H1 (cell line): ENCODE measurements around the gene FCHO1. TPM values are rescaled to one million over a fixed set of nuclear protein-coding genes. Genes with fewer than 3 reads are reported as not detected.

Experiments
- ASH2L ChIP-seq: fragments of 200-600, 300-600 bp; sonication (generic); IDR thresholded peaks from one replicate; pipeline ENCODE4 v1.7.1; 2017; ENCODE audit warnings: low read length
- CBX8 ChIP-seq: fragments of 300-800, 300-1000 bp; sonication (generic); IDR thresholded peaks from 2 replicates; pipeline ENCODE4 v1.7.1; 2016; ENCODE audit warnings: low read depth, low read length, borderline replicate concordance
- CHD1 ChIP-seq: IDR thresholded peaks from 2 replicates; pipeline ENCODE4 v1.6.1; 2012; ENCODE audit warnings: low read depth, low read length, improper control_type of control experiment
- E2F6 ChIP-seq: IDR thresholded peaks from 2 replicates; pipeline ENCODE4 v1.6.1; 2012; ENCODE audit warnings: inconsistent platforms
- EZH2 ChIP-seq: fragments of 200-600 bp; sonication (generic); IDR thresholded peaks from 2 replicates; pipeline ENCODE4 v1.7.1; 2012; ENCODE audit warnings: low read depth, mild to moderate bottlenecking, moderate library complexity, low read length, inconsistent platforms; ENCODE audit not compliant: severe bottlenecking
- FOSL1 ChIP-seq: IDR thresholded peaks from 2 replicates; pipeline ENCODE4 v1.6.1; 2011; ENCODE audit warnings: mild to moderate bottlenecking, low read depth, low read length, moderate library complexity; ENCODE audit not compliant: insufficient read depth
- GABPA ChIP-seq: IDR thresholded peaks from 2 replicates; pipeline ENCODE4 v1.6.1; 2011; ENCODE audit warnings: mild to moderate bottlenecking, low read length, moderate library complexity, borderline replicate concordance; ENCODE audit not compliant: insufficient read depth
- KDM1A ChIP-seq: fragments of 200-600, 300-600 bp; sonication (generic); IDR thresholded peaks from 2 replicates; pipeline ENCODE4 v1.7.1; 2016; ENCODE audit warnings: mild to moderate bottlenecking, low read length, borderline replicate concordance
- MAFK ChIP-seq: IDR thresholded peaks from 2 replicates; pipeline ENCODE4 v1.6.1; 2012; ENCODE audit warnings: low read depth, mild to moderate bottlenecking, improper control_type of control experiment, low read length
- PHF8 ChIP-seq: fragments of 200-600 bp; sonication (generic); conservative IDR thresholded peaks from 2 replicates; pipeline ENCODE4 v1.7.1; 2012; ENCODE audit warnings: low read depth, mild to moderate bottlenecking, inconsistent platforms, low read length, moderate library complexity
- RAD21 ChIP-seq, 2 experiments: IDR thresholded peaks in 1 of 2; conservative IDR thresholded peaks in 1 of 2; 2 replicates each; pipeline ENCODE4 v1.6.1; 2011; ENCODE audit warnings: low read depth in 2 of 2, low read length in 2 of 2, improper control_type of control experiment in 1 of 2, inconsistent platforms in 1 of 2, mild to moderate bottlenecking in 1 of 2, moderate library complexity in 1 of 2
- RFX5 ChIP-seq: IDR thresholded peaks from 2 replicates; pipeline ENCODE4 v1.6.1; 2011; ENCODE audit warnings: low read depth, low read length, improper control_type of control experiment, borderline replicate concordance
- SP2 ChIP-seq: IDR thresholded peaks from 2 replicates; pipeline ENCODE4 v1.6.1; 2012; ENCODE audit warnings: mild to moderate bottlenecking, low read length, inconsistent platforms
- SRF ChIP-seq: IDR thresholded peaks from 2 replicates; pipeline ENCODE4 v1.6.1; 2011; ENCODE audit warnings: mild to moderate bottlenecking, low read depth, low read length, moderate library complexity
- TCF12 ChIP-seq: IDR thresholded peaks from 2 replicates; pipeline ENCODE4 v1.6.1; 2011; ENCODE audit warnings: low read depth, mild to moderate bottlenecking, low read length
- TEAD4 ChIP-seq: IDR thresholded peaks from 2 replicates; pipeline ENCODE4 v1.6.1; 2012; ENCODE audit warnings: low read depth, low read length, inconsistent platforms, mixed read lengths
- USF2 ChIP-seq: IDR thresholded peaks from 2 replicates; pipeline ENCODE4 v1.6.1; 2011; ENCODE audit warnings: low read length, improper control_type of control experiment
- YY1 ChIP-seq: IDR thresholded peaks from 2 replicates; pipeline ENCODE4 v1.6.1; 2011; ENCODE audit warnings: low read depth, mild to moderate bottlenecking, low read length
- polyA plus RNA-seq, 7 experiments: library from polyadenylated mRNA; depleted of rRNA in 3 of 7; stranded (reverse) in 5 of 7; unstranded in 2 of 7; fragments of >200 nt in 5 of 7; fragments of 200-250 nt in 2 of 7; gene quantifications; 1 replicate in 5 of 7; 2 replicates in 1 of 7; 4 replicates in 1 of 7; pipeline versions ENCODE4 v1.2.1 to v1.2.3, GENCODE V29; 2011 to 2013; ENCODE audit warnings: missing spikeins in 2 of 7, mixed read lengths in 2 of 7
- total RNA-seq: library from RNA; stranded (reverse); fragmentation: NEBNext Ultra II Directional; extraction: Animal tissue kit (Norgen Biotek cat#: 25700); gene quantifications from 2 replicates; pipeline ENCODE4 v1.2.1, GENCODE V29; 2021
- TF ChIP-seq, protein P1 (sequence below), 3 experiments: IDR thresholded peaks; 1 replicate in 2 of 3; 2 replicates in 1 of 3; pipeline versions ENCODE4 v1.5.1 to v1.6.1; 2011; ENCODE audit warnings: low read length in 3 of 3, mild to moderate bottlenecking in 3 of 3, inconsistent platforms in 2 of 3, low read depth in 1 of 3, moderate library complexity in 1 of 3; ENCODE audit not compliant: insufficient read depth in 1 of 3; ENCODE audit errors: control extremely low read depth in 1 of 3

FCHO1 gene
- total and polyA plus RNA-seq, 2 of the 8 experiments (the other 6 are each of a cell fraction or from before 2014, with no cell fraction given), result 13.0 to 25.9 TPM

DNA sequence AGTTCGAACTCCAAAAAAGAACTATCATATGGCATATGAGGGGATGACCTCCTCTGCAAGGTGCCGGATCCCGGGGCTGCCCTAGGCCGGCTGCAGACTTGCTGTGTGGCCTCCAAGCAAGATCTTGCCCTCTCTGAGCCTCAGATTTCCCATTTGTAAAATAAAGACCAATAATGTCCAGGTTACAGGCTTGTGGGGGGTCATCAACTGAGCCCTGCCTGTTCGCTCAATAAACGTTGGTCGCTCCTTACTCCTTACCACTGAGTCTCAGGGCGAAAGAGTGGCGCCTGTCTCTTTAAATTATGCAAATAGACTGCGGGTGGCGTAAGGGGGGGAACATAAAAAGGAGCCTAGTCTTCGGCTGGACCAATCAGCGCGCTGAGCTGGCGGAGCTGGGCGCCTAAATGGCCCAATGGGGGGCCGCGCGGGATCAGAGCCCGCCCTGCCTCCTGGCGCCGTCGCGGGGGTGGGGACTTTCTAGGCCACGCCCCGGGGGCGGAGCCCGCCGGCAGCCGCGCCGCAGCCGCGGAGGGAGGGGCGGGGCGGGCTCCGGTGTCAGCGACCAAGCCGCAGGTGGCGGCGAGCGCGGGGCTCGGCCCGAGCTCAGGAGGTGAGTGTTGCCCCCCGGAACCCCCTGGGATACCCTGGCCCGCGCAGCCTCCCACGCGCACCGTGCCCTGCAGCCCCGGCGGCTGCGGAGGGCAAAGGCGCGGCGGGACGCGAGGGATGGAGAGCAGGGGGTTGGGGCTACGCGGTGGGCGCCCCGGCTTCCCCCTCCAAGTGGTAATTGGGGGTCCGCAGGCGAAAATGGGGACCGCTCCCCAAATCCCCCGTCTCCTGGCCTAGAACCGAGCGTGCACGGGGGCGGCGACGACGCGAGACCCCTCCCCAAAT lies 3.8 kb upstream of the FCHO1 start (continued):
- TF ChIP-seq CHD1 (no peak), YY1 (no peak), SRF (no peak), ASH2L (no peak), RAD21 (IDR thresholded peaks at IDR 0.05 in 1 of 2, conservative IDR thresholded peaks at IDR 0.05 in 1 of 2; ENCODE audit: low read depth in 2 of 2, low read length in 2 of 2) (no peak), PHF8 (peak; percentile 30; the same call in 1 of the 2 replicates), KDM1A (peak; percentile 100), MAFK (no peak), E2F6 (no peak), TCF12 (no peak), USF2 (no peak), CBX8 (no peak), FOSL1 (no peak), RFX5 (no peak), EZH2 (no peak), GABPA (no peak), TEAD4 (no peak), SP2 (peak; percentile 39; the same call in 1 of the 2 replicates)
- TF ChIP-seq, protein P1, sequence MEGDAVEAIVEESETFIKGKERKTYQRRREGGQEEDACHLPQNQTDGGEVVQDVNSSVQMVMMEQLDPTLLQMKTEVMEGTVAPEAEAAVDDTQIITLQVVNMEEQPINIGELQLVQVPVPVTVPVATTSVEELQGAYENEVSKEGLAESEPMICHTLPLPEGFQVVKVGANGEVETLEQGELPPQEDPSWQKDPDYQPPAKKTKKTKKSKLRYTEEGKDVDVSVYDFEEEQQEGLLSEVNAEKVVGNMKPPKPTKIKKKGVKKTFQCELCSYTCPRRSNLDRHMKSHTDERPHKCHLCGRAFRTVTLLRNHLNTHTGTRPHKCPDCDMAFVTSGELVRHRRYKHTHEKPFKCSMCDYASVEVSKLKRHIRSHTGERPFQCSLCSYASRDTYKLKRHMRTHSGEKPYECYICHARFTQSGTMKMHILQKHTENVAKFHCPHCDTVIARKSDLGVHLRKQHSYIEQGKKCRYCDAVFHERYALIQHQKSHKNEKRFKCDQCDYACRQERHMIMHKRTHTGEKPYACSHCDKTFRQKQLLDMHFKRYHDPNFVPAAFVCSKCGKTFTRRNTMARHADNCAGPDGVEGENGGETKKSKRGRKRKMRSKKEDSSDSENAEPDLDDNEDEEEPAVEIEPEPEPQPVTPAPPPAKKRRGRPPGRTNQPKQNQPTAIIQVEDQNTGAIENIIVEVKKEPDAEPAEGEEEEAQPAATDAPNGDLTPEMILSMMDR (IDR thresholded peaks at IDR 0.05; ENCODE audit: control extremely low read depth in 1 of 3, insufficient read depth in 1 of 3, low read depth in 1 of 3, low read length in 3 of 3), result no peak
